Mucosa of rectum (tissue), 2 donors: ENCODE data around the gene BRD4.
"Not testable (repeated sequence)": the region's sequence is repeated elsewhere in the genome, so short reads cannot be mapped to it uniquely, and the experiment has no call there.

Experiments
- H3K27ac ChIP-seq, 2 donors: one replicate each; pipeline ENCODE4 v1.7.0; 2013; ENCODE audit warnings: inconsistent platforms in 2 of 2, low read depth in 2 of 2, low read length in 2 of 2
- H3K27me3 ChIP-seq, 2 donors: one replicate each; pipeline ENCODE4 v1.7.0; 2013; ENCODE audit warnings: low read length in 2 of 2; ENCODE audit not compliant: control insufficient read depth in 2 of 2, insufficient read depth in 2 of 2
- H3K36me3 ChIP-seq, 2 donors: one replicate each; pipeline ENCODE4 v1.7.0; 2013; ENCODE audit warnings: low read length in 2 of 2; ENCODE audit not compliant: control insufficient read depth in 2 of 2, insufficient read depth in 2 of 2
- H3K4me1 ChIP-seq, 2 donors: one replicate each; pipeline ENCODE4 v1.7.0; 2013; ENCODE audit warnings: low read length in 2 of 2, mild to moderate bottlenecking in 1 of 2; ENCODE audit not compliant: control insufficient read depth in 2 of 2, insufficient read depth in 2 of 2
- H3K4me3 ChIP-seq, 2 donors: one replicate each; pipeline ENCODE4 v1.7.0; 2013; ENCODE audit warnings: low read length in 2 of 2
- H3K9ac ChIP-seq, 2 donors: one replicate each; pipeline ENCODE4 v1.7.0; 2013; ENCODE audit warnings: low read length in 2 of 2, low read depth in 1 of 2, mild to moderate bottlenecking in 1 of 2
- H3K9me3 ChIP-seq, 2 donors: one replicate each; pipeline ENCODE4 v1.7.0; 2013; ENCODE audit warnings: low read length in 2 of 2; ENCODE audit not compliant: control insufficient read depth in 2 of 2
- donor health status: healthy.
- donor health status: Normal muscosa, but diverticular disease.

Gene BRD4

DNA sequence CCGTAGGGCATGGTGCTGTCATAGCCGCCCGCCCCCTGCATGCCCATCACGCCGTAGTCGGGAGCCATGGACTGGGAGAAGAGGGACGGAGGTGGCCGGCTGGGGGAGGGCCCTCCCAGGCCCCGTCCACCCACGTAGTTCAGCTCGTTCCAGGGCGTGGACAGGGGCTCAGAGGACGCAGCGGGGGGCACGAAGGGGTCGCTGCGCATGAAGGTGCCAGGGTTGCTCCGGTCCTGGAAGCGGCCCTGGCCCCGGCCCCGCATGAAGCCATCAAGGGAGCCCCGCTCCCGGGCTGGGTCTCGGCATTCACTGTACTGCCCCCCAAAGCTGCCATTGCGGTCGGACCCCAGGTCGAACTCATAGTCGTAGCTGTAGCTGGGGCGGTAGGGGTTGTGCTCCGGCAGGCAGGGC lies 40.6 kb upstream of the BRD4 start:
- Histone ChIP-seq H3K4me1 (peaks cover 11 to 15% of the 10 kb centered on the region in 2 donors), H3K36me3 (peaks cover 37 to 64% of the 10 kb centered on the region in 2 donors), H3K4me3 (no peak overlapping the region), H3K27me3 (no peaks in the 10 kb centered on the region), H3K27ac (no peak overlapping the region), H3K9ac (no peak overlapping the region), H3K9me3 (no peaks in the 10 kb centered on the region)

GRCh38 chr19:15372470-15372869 lies 40.1 kb upstream of the BRD4 start:
- Histone ChIP-seq H3K4me3 (no peak overlapping the region), H3K27ac (no peak overlapping the region), H3K4me1 (peaks cover 7 to 11% of the 10 kb centered on the region in 2 donors), H3K36me3 (peaks cover 41 to 68% of the 10 kb centered on the region in 2 donors), H3K9me3 (no peaks in the 10 kb centered on the region), H3K27me3 (no peaks in the 10 kb centered on the region), H3K9ac (no peak overlapping the region)

- no peaks in the 10 kb centered on the region for H3K9me3 ChIP-seq
- peaks cover 2 to 6% of the 10 kb centered on the region in 2 donors for H3K4me1 ChIP-seq
- no peak overlapping the region for H3K27ac ChIP-seq
- H3K4me3 ChIP-seq, result no peak overlapping the region
- H3K9ac ChIP-seq, result no peak overlapping the region
- H3K27me3 ChIP-seq, result no peaks in the 10 kb centered on the region
- H3K36me3 ChIP-seq, result peaks cover 42 to 70% of the 10 kb centered on the region in 2 donors
Observed at GRCh38 chr19:15371786-15372380, 39.5 kb upstream of the BRD4 start.

DNA sequence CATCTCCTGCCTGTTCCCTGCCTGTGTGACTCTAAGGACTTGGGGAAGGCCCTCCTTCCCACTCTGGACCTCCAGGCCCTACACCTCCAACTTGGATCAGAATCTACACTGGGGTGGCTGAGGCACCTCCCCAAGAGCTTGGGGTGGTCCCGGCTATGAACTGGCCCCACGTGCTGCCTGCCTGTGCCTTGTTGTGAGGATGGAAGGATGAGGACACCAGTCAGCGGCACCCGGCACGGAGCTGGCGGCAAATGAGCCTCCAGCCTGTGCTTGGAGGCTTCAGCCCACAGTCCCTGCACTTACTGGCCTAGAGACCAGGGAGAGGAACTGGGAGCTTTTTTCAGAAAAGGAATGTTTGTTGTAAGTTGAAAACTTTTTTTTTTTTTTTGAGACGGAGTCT lies 38.8 kb upstream of the BRD4 start:
- Histone ChIP-seq H3K27ac (no peak overlapping the region), H3K27me3 (no peaks in the 10 kb centered on the region), H3K9ac (no peak overlapping the region), H3K9me3 (no peaks in the 10 kb centered on the region), H3K36me3 (peaks cover 42 to 70% of the 10 kb centered on the region in 2 donors), H3K4me3 (no peak overlapping the region), H3K4me1 (peaks cover 0 to 3% of the 10 kb centered on the region in 2 donors)

DNA sequence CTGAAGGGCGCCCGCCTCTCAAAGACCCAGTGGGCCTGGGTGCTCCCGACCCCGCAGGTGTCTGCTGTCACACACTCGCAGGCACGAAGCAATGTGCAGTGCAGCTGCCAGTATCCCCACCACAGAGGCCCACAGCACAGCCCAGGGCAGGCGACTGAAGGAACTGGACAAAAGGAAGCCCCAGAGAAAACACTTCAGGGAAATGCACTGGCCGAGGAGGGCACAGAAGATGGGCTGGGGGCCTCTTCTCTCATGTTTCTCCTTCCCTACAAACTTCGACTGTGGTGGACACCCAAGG lies 37.2 kb upstream of the BRD4 start:
- H3K27ac ChIP-seq, result no peak overlapping the region
- no peaks in the 10 kb centered on the region for H3K4me1 ChIP-seq
- H3K36me3 ChIP-seq, result peaks cover 53 to 75% of the 10 kb centered on the region in 2 donors
- H3K9ac ChIP-seq, result no peak overlapping the region
- H3K4me3 ChIP-seq, result no peak overlapping the region
- no peaks in the 10 kb centered on the region for H3K9me3 ChIP-seq
- no peaks in the 10 kb centered on the region for H3K27me3 ChIP-seq

GRCh38 chr19:15368798-15369593 lies 36.7 kb upstream of the BRD4 start:
- H3K4me3 ChIP-seq, result no peak overlapping the region
- peaks cover 53 to 73% of the 10 kb centered on the region in 2 donors for H3K36me3 ChIP-seq
- H3K9ac ChIP-seq, result no peak overlapping the region
- H3K27ac ChIP-seq, result no peak overlapping the region
- no peaks in the 10 kb centered on the region for H3K9me3 ChIP-seq
- no peaks in the 10 kb centered on the region for H3K27me3 ChIP-seq
- no peaks in the 10 kb centered on the region for H3K4me1 ChIP-seq

- H3K9me3 ChIP-seq, result no peaks in the 10 kb centered on the region
- no peak overlapping the region for H3K27ac ChIP-seq
- H3K4me3 ChIP-seq, result no peak overlapping the region
- peaks cover 53 to 66% of the 10 kb centered on the region in 2 donors for H3K36me3 ChIP-seq
- no peaks in the 10 kb centered on the region for H3K27me3 ChIP-seq
- no peak overlapping the region for H3K9ac ChIP-seq
- H3K4me1 ChIP-seq, result no peaks in the 10 kb centered on the region
Observed at GRCh38 chr19:15368051-15368632, 35.8 kb upstream of the BRD4 start.

- Histone ChIP-seq H3K4me1 (no peaks in the 10 kb centered on the region), H3K27ac (no peak overlapping the region), H3K36me3 (peaks cover 53 to 59% of the 10 kb centered on the region in 2 donors), H3K9ac (no peak overlapping the region), H3K9me3 (no peaks in the 10 kb centered on the region), H3K27me3 (no peaks in the 10 kb centered on the region), H3K4me3 (no peak overlapping the region)
Observed at GRCh38 chr19:15367439-15367838, 35.1 kb upstream of the BRD4 start.

GRCh38 chr19:15365264-15365663 lies 32.9 kb upstream of the BRD4 start:
- Histone ChIP-seq H3K9me3 (no peaks in the 10 kb centered on the region), H3K27me3 (no peaks in the 10 kb centered on the region), H3K4me1 (peaks cover 0 to under 1% of the 10 kb centered on the region in 2 donors), H3K27ac (no peak overlapping the region), H3K36me3 (peaks cover 55 to 57% of the 10 kb centered on the region in 2 donors), H3K9ac (no peak overlapping the region), H3K4me3 (no peak overlapping the region)

- not testable (repeated sequence) for H3K4me1 ChIP-seq, H3K27ac ChIP-seq, H3K9me3 ChIP-seq, H3K4me3 ChIP-seq, H3K9ac ChIP-seq, H3K27me3 ChIP-seq
- peaks cover 51 to 53% of the 10 kb centered on the region in 2 donors for H3K36me3 ChIP-seq
Observed at GRCh38 chr19:15363791-15364190, 31.5 kb upstream of the BRD4 start.
